ENCODE measurements around the gene GNAT3.

Gene GNAT3

GRCh38 chr7:80499350-80499953 is 12.4 kb downstream of the GNAT3 start:
- DNase-seq, result no peak

- no peak for DNase-seq
Measured at GRCh38 chr7:80498481-80499349, 13.1 kb downstream of the GNAT3 start.

GRCh38 chr7:80496586-80496985 is 15.3 kb downstream of the GNAT3 start:
- no peak for DNase-seq

- DNase-seq, result no peak
Measured at GRCh38 chr7:80493121-80493849, 18.6 kb downstream of the GNAT3 start.

GRCh38 chr7:80491462-80491861 is 20.4 kb downstream of the GNAT3 start:
- no peak for DNase-seq

GRCh38 chr7:80488851-80489370 is 23.0 kb downstream of the GNAT3 start:
- no peak for DNase-seq

GRCh38 chr7:80488406-80488805 is 23.5 kb downstream of the GNAT3 start:
- DNase-seq, result no peak

GRCh38 chr7:80485721-80486120 is 26.1 kb downstream of the GNAT3 start:
- no peak for DNase-seq

GRCh38 chr7:80482950-80483349 is 28.9 kb downstream of the GNAT3 start:
- DNase-seq, result no peak

GRCh38 chr7:80481196-80481884 is 30.5 kb downstream of the GNAT3 start:
- no peak for DNase-seq

- DNase-seq, result no peak
Measured at GRCh38 chr7:80480566-80480965, 31.3 kb downstream of the GNAT3 start.

GRCh38 chr7:80478683-80479082 is 33.2 kb downstream of the GNAT3 start:
- no peak for DNase-seq

GRCh38 chr7:80476035-80476434 is 35.8 kb downstream of the GNAT3 start:
- DNase-seq, result no peak

- DNase-seq, result no peak
Measured at GRCh38 chr7:80475383-80475782, 36.5 kb downstream of the GNAT3 start.

GRCh38 chr7:80473751-80474150 is 38.1 kb downstream of the GNAT3 start:
- no peak for DNase-seq

- DNase-seq, result no peak
Measured at GRCh38 chr7:80472491-80473200, 39.2 kb downstream of the GNAT3 start.

- DNase-seq, result no peak
Measured at GRCh38 chr7:80468931-80469714, 42.7 kb downstream of the GNAT3 start.

GRCh38 chr7:80467069-80467468 is 44.8 kb downstream of the GNAT3 start:
- peak; percentile 71 for DNase-seq

- DNase-seq, result peak; percentile 47
Measured at GRCh38 chr7:80466636-80467035, 45.2 kb downstream of the GNAT3 start.

GRCh38 chr7:80464211-80464610 is 47.7 kb downstream of the GNAT3 start:
- no peak for DNase-seq

GRCh38 chr7:80463272-80463920 is 48.5 kb downstream of the GNAT3 start:
- DNase-seq, result no peak
